Body of pancreas (tissue), 4 donors: ENCODE measurements around the gene ATIC.

Source experiments
- CTCF ChIP-seq, 7 experiments: fragments of 450-650 bp in 4 of 7; fragments of 200-600 bp in 3 of 7; sonication (generic) in 3 of 7; IDR thresholded peaks; one replicate each; pipeline ENCODE4 v1.5.1; 2016 to 2019; ENCODE audit warnings: antibody characterized with exemption in 7 of 7
- POLR2A ChIP-seq, 3 donors: fragments of 450-650 bp; IDR thresholded peaks; one replicate each; pipeline ENCODE4 v1.6.1; 2016; ENCODE audit warnings: antibody characterized with exemption in 3 of 3, mild to moderate bottlenecking in 2 of 3

- no peak for TF ChIP-seq CTCF (IDR thresholded peaks at IDR 0.05)
- no peak for TF ChIP-seq POLR2A (IDR thresholded peaks at IDR 0.05)
These were observed 76.3 kb downstream of the ATIC start for GRCh38 chr2:215388002-215388728.
